ENCODE data around the gene DUSP2. TPM values are rescaled to one million over a fixed set of nuclear protein-coding genes. Genes with fewer than 3 reads are reported as not detected.

DUSP2 gene
- total and polyA plus RNA-seq, 10 of the 15 experiments (the other 5 are each of a cell fraction or from before 2014, with no cell fraction given): 9.7 to 212 (median 57.2) TPM

DNA sequence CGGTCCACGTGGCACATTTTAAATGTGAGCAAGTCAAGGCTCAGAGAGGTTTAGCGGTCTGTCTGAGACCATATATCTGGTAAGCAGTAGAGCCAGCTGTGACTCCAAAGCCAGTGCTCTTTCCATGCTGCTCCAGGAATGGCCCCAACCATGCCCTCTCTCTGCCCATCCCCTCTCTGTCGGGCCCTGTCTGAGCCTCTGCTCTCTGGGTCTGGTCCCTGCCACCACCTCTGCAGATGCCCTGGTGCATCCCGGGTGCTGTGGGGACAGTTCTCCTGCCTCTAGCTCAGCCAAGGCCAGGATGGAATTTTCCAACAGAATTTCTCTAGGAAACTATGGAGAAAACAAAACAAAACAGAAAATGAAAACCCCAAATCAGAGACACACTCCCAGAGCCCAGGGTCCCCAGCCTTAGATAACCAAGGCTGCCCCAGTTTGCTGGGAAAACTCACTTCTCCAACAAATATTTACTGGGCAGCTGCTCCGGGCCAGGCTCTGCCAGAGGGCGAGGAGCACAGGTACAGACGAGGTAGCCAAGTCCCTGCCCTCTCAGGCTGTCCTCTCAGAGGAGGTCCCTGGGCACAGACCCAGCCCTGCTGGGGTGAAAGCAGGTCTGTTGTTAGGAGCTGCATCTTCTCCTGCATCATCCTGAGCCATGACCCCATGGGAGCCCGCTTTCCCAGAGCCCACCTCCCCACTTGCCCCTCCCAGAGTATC, 38.1 kb downstream of the DUSP2 start:
- WGBS (ENCODE audit: insufficient coverage, insufficient replicate concordance, low lambda C conversion rate, missing lambda C conversion rate): 39% methylated on average over 9 of the region's 9 CpGs
- SMC1A ChIA-PET (ENCODE audit: uncharacterized antibody, unreplicated experiment): no interaction called here
- Histone ChIP-seq H3K36me3 (ENCODE audit: control insufficient read depth in 2 of 2, insufficient read depth in 2 of 2, low read length in 1 of 2) (no peaks in the 10 kb centered on the region), H3K27me3 (replicated peaks in 1 of 2; ENCODE audit: control insufficient read depth in 2 of 2, insufficient read depth in 2 of 2, low read length in 1 of 2) (no peaks in the 10 kb centered on the region), H4K20me1 (ENCODE audit: control insufficient read depth, insufficient read depth) (no peaks in the 10 kb centered on the region), H2AFZ (ENCODE audit: control insufficient read depth, low read depth, low read length) (no peak overlapping the region), H3K79me2 (ENCODE audit: control insufficient read depth, insufficient read depth, low read length) (no peaks in the 10 kb centered on the region), H3K9me3 (replicated peaks; ENCODE audit: control insufficient read depth, insufficient read depth, low read length) (peaks cover 4% of the 10 kb centered on the region; the same call in 2 of the 3 replicates), H3K4me3 (no peak overlapping the region), H3K4me1 (ENCODE audit: control insufficient read depth, insufficient read depth, low read length) (no peaks in the 10 kb centered on the region), H3K27ac (ENCODE audit: control insufficient read depth, insufficient read depth) (no peak overlapping the region), H3K9ac (ENCODE audit: control insufficient read depth, insufficient read depth, low read length) (no peak overlapping the region), H3K4me2 (ENCODE audit: control insufficient read depth, insufficient read depth) (no peak overlapping the region)
- ATAC-seq (no peak), FAIRE-seq (no peak), DNase-seq (ENCODE audit: low read depth, low spot score) (no peak)
- POLR2A ChIA-PET: no interaction called here
- CTCF ChIA-PET: no interaction called here
- RAD21 ChIA-PET (ENCODE audit: unreplicated experiment): no interaction called here
- intact Hi-C loops (cut with micrococcal nuclease; ENCODE audit: unreplicated experiment): no loop called here
- no TSS peak for BruUV-seq (replicated peaks)
- in situ Hi-C loops (cut with MboI): no loop called here
- TF ChIP-seq, protein P1, sequence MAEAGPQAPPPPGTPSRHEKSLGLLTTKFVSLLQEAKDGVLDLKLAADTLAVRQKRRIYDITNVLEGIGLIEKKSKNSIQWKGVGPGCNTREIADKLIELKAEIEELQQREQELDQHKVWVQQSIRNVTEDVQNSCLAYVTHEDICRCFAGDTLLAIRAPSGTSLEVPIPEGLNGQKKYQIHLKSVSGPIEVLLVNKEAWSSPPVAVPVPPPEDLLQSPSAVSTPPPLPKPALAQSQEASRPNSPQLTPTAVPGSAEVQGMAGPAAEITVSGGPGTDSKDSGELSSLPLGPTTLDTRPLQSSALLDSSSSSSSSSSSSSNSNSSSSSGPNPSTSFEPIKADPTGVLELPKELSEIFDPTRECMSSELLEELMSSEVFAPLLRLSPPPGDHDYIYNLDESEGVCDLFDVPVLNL (IDR thresholded peaks at IDR 0.05; ENCODE audit: low read depth, low read length): no peak
- TF ChIP-seq TCF3 (IDR thresholded peaks at IDR 0.05; ENCODE audit: borderline replicate concordance, insufficient read depth, low read depth, low read length): no peak
- TF ChIP-seq POU2F2 (IDR thresholded peaks at IDR 0.05; ENCODE audit: borderline replicate concordance, low read depth, low read length): no peak
- TF ChIP-seq IKZF2 (IDR thresholded peaks at IDR 0.05): no peak
- TF ChIP-seq HDAC6 (IDR thresholded peaks at IDR 0.05; ENCODE audit: unreplicated experiment): no peak
- TF ChIP-seq SUPT20H (IDR thresholded peaks at IDR 0.05; ENCODE audit: borderline replicate concordance, control insufficient read depth, low read depth, low read length): no peak
- TF ChIP-seq NR2C2 (IDR thresholded peaks at IDR 0.05; ENCODE audit: borderline replicate concordance, control insufficient read depth, insufficient read length, low read depth): no peak
- TF ChIP-seq, protein P2, sequence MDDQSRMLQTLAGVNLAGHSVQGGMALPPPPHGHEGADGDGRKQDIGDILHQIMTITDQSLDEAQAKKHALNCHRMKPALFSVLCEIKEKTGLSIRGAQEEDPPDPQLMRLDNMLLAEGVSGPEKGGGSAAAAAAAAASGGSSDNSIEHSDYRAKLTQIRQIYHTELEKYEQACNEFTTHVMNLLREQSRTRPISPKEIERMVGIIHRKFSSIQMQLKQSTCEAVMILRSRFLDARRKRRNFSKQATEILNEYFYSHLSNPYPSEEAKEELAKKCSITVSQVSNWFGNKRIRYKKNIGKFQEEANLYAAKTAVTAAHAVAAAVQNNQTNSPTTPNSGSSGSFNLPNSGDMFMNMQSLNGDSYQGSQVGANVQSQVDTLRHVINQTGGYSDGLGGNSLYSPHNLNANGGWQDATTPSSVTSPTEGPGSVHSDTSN (IDR thresholded peaks at IDR 0.05; ENCODE audit: insufficient replicate concordance, low read depth, low read length): no peak
- TF ChIP-seq CEBPB (IDR thresholded peaks at IDR 0.05; ENCODE audit: borderline replicate concordance in 1 of 2, low read depth in 2 of 2, low read length in 2 of 2): no peak
- no peak for TF ChIP-seq FOXM1 (IDR thresholded peaks at IDR 0.05; ENCODE audit: low read depth, low read length)
- TF ChIP-seq, protein P3, sequence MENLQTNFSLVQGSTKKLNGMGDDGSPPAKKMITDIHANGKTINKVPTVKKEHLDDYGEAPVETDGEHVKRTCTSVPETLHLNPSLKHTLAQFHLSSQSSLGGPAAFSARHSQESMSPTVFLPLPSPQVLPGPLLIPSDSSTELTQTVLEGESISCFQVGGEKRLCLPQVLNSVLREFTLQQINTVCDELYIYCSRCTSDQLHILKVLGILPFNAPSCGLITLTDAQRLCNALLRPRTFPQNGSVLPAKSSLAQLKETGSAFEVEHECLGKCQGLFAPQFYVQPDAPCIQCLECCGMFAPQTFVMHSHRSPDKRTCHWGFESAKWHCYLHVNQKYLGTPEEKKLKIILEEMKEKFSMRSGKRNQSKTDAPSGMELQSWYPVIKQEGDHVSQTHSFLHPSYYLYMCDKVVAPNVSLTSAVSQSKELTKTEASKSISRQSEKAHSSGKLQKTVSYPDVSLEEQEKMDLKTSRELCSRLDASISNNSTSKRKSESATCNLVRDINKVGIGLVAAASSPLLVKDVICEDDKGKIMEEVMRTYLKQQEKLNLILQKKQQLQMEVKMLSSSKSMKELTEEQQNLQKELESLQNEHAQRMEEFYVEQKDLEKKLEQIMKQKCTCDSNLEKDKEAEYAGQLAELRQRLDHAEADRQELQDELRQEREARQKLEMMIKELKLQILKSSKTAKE (IDR thresholded peaks at IDR 0.05; ENCODE audit: low read depth, poor library complexity, severe bottlenecking): no peak
- no peak for TF ChIP-seq RAD51 (IDR thresholded peaks at IDR 0.05)
- TF ChIP-seq SIN3A (IDR thresholded peaks at IDR 0.05; ENCODE audit: low read depth, low read length): no peak
- no peak for TF ChIP-seq ZNF622 (IDR thresholded peaks at IDR 0.05)
- TF ChIP-seq ASH2L (IDR thresholded peaks at IDR 0.05; ENCODE audit: borderline replicate concordance, low read depth): no peak
- no peak for TF ChIP-seq TAF1 (IDR thresholded peaks at IDR 0.05; ENCODE audit: borderline replicate concordance, low read depth, low read length)
- TF ChIP-seq, protein P4, sequence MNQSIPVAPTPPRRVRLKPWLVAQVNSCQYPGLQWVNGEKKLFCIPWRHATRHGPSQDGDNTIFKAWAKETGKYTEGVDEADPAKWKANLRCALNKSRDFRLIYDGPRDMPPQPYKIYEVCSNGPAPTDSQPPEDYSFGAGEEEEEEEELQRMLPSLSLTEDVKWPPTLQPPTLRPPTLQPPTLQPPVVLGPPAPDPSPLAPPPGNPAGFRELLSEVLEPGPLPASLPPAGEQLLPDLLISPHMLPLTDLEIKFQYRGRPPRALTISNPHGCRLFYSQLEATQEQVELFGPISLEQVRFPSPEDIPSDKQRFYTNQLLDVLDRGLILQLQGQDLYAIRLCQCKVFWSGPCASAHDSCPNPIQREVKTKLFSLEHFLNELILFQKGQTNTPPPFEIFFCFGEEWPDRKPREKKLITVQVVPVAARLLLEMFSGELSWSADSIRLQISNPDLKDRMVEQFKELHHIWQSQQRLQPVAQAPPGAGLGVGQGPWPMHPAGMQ (IDR thresholded peaks at IDR 0.05; ENCODE audit: borderline replicate concordance): no peak

All from GM12878 (cell line).